H1 (cell line): ENCODE measurements around the gene NUDT12. TPM values are rescaled to one million over a fixed set of nuclear protein-coding genes. Genes with fewer than 3 reads are reported as not detected.

Source experiments
- CBX5 ChIP-seq: fragments of 300-800, 300-1000 bp; sonication (generic); IDR thresholded peaks from 2 replicates; pipeline ENCODE4 v1.7.1; 2016; ENCODE audit warnings: antibody characterized with exemption, low read length, low read depth
- FOSL1 ChIP-seq: IDR thresholded peaks from 2 replicates; pipeline ENCODE4 v1.6.1; 2011; ENCODE audit warnings: mild to moderate bottlenecking, low read depth, low read length, moderate library complexity; ENCODE audit not compliant: insufficient read depth
- HDAC2 ChIP-seq, 2 experiments: fragments of 300-600 bp in 1 of 2; sonication (generic) in 1 of 2; IDR thresholded peaks; 2 replicates each; pipeline ENCODE4 v1.6.1; 2011 to 2012; ENCODE audit warnings: low read depth in 2 of 2, low read length in 2 of 2, mild to moderate bottlenecking in 2 of 2, moderate library complexity in 2 of 2, borderline replicate concordance in 1 of 2, inconsistent platforms in 1 of 2
- KDM5A ChIP-seq: fragments of 200-600 bp; IDR thresholded peaks from 2 replicates; pipeline ENCODE4 v1.7.1; 2012; ENCODE audit warnings: mild to moderate bottlenecking, low read length, inconsistent platforms, mixed read lengths
- polyA plus RNA-seq, 7 experiments: library from polyadenylated mRNA; depleted of rRNA in 3 of 7; stranded (reverse) in 5 of 7; unstranded in 2 of 7; fragments of >200 nt in 5 of 7; fragments of 200-250 nt in 2 of 7; gene quantifications; 1 replicate in 5 of 7; 2 replicates in 1 of 7; 4 replicates in 1 of 7; pipeline versions ENCODE4 v1.2.1 to v1.2.3, GENCODE V29; 2011 to 2013; ENCODE audit warnings: missing spikeins in 2 of 7, mixed read lengths in 2 of 7
- total RNA-seq: library from RNA; stranded (reverse); fragmentation: NEBNext Ultra II Directional; extraction: Animal tissue kit (Norgen Biotek cat#: 25700); gene quantifications from 2 replicates; pipeline ENCODE4 v1.2.1, GENCODE V29; 2021
- TF ChIP-seq, protein P1 (sequence below): IDR thresholded peaks from 2 replicates; pipeline ENCODE4 v1.6.1; 2012; ENCODE audit warnings: inconsistent platforms

Gene NUDT12
- total and polyA plus RNA-seq, 2 of the 8 experiments (the other 6 are each of a cell fraction or from before 2014, with no cell fraction given): 3.6 to 12.5 TPM

- TF ChIP-seq HDAC2 (IDR thresholded peaks at IDR 0.05; ENCODE audit: borderline replicate concordance in 1 of 2, low read depth in 2 of 2, low read length in 2 of 2): no peak
- no peak for TF ChIP-seq FOSL1
- TF ChIP-seq CBX5: no peak
- TF ChIP-seq KDM5A: no peak
- TF ChIP-seq, protein P1, sequence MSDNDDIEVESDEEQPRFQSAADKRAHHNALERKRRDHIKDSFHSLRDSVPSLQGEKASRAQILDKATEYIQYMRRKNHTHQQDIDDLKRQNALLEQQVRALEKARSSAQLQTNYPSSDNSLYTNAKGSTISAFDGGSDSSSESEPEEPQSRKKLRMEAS: no peak
Observed at GRCh38 chr5:103600086-103600485, 37.5 kb upstream of the NUDT12 start (continued).
